Measurements from ENCODE around the gene PKN2.

- no peak for TF ChIP-seq CTCF (conservative IDR thresholded peaks at IDR 0.05; ENCODE audit: low read depth in 2 of 2)
- TF ChIP-seq POLR2AphosphoS5 (IDR thresholded peaks at IDR 0.05; ENCODE audit: low read depth), result no peak
- TF ChIP-seq EZH2 (IDR thresholded peaks at IDR 0.05; ENCODE audit: low read depth, unreplicated experiment), result no peak
- no peak for TF ChIP-seq EZH2phosphoT487 (IDR thresholded peaks at IDR 0.05; ENCODE audit: unreplicated experiment)
- TF ChIP-seq ZNF331 (CRISPR knock-in tag; IDR thresholded peaks at IDR 0.05; ENCODE audit: low read depth), result no peak
- TF ChIP-seq, protein P1, sequence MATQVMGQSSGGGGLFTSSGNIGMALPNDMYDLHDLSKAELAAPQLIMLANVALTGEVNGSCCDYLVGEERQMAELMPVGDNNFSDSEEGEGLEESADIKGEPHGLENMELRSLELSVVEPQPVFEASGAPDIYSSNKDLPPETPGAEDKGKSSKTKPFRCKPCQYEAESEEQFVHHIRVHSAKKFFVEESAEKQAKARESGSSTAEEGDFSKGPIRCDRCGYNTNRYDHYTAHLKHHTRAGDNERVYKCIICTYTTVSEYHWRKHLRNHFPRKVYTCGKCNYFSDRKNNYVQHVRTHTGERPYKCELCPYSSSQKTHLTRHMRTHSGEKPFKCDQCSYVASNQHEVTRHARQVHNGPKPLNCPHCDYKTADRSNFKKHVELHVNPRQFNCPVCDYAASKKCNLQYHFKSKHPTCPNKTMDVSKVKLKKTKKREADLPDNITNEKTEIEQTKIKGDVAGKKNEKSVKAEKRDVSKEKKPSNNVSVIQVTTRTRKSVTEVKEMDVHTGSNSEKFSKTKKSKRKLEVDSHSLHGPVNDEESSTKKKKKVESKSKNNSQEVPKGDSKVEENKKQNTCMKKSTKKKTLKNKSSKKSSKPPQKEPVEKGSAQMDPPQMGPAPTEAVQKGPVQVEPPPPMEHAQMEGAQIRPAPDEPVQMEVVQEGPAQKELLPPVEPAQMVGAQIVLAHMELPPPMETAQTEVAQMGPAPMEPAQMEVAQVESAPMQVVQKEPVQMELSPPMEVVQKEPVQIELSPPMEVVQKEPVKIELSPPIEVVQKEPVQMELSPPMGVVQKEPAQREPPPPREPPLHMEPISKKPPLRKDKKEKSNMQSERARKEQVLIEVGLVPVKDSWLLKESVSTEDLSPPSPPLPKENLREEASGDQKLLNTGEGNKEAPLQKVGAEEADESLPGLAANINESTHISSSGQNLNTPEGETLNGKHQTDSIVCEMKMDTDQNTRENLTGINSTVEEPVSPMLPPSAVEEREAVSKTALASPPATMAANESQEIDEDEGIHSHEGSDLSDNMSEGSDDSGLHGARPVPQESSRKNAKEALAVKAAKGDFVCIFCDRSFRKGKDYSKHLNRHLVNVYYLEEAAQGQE (IDR thresholded peaks at IDR 0.05; ENCODE audit: unreplicated experiment), result no peak
These were observed 36.8 kb upstream of the PKN2 start for GRCh38 chr1:88647249-88647645.

Data from GM23338 (cell line).